HCT116 (cell line): ENCODE results near the gene AAK1. TPM values are rescaled to one million over a fixed set of nuclear protein-coding genes. Genes with fewer than 3 reads are reported as not detected.

ENCODE experiments used
- ATAC-seq: fragments of 200-7000 bp; cut with Tn5 transposase; 2 replicates; pipeline ENCODE4 v1.9.1; 2020; ENCODE audit warnings: mild to moderate bottlenecking, moderate library complexity
- BruUV-seq: library from RNA; stranded (reverse); fragments of 400-500 nt; replicated peaks from 2 replicates; lab custom pipeline; 2021; lab: Mats Ljungman, UMichigan
- CTCF ChIA-PET: fragments of 300-600 bp; sonication (Branson Sonifier 250); formaldehyde crosslinking; loops from one replicate; lab custom pipeline; 2021; ENCODE audit warnings: antibody characterized with exemption; lab: Charles Lee
- POLR2A ChIA-PET: fragments of 300-600, 350-600 bp; sonication (Branson Sonifier 250); formaldehyde crosslinking; loops from one replicate; lab custom pipeline; 2021; ENCODE audit warnings: antibody characterized with exemption; lab: Charles Lee
- RAD21 ChIA-PET, 2 experiments: fragments of 300-600 bp; sonication (Branson Sonifier 250); formaldehyde crosslinking; loops; one replicate each; lab custom pipeline; 2023; ENCODE audit warnings: low total read pairs in 2 of 2; ENCODE audit not compliant: uncharacterized antibody in 2 of 2, unreplicated experiment in 2 of 2, low non-redundant PET in 1 of 2; lab: Charles Lee
- DNase-seq: peaks from one replicate; pipeline ENCODE4 v3.0.0-alpha.2; 2010; ENCODE audit warnings: low read depth, low spot score
- H2AFZ ChIP-seq: fragments of 200-600 bp; shearing (Covaris generic), sonication (generic); 2 replicates; pipeline ENCODE4 v1.6.1; 2017; ENCODE audit warnings: low read depth, mixed run types, mixed read lengths, antibody characterized with exemption, low read length; ENCODE audit not compliant: poor library complexity, severe bottlenecking
- H3K27ac ChIP-seq: 2 replicates; pipeline ENCODE4 v1.5.1; 2012; ENCODE audit warnings: low read depth, low read length
- H3K27me3 ChIP-seq: fragments of 200-600 bp; sonication (generic); 2 replicates; pipeline ENCODE4 v1.6.1; 2016; ENCODE audit warnings: mixed run types, low read length, mixed read lengths; ENCODE audit not compliant: insufficient read depth
- H3K36me3 ChIP-seq, 2 experiments: fragments of 200-500 bp in 1 of 2; fragments of 200-600 bp in 1 of 2; sonication (Bioruptor generic) in 1 of 2; sonication (generic) in 1 of 2; 2 replicates each; pipeline versions ENCODE4 v1.5.1 to v1.6.1; 2014 to 2016; ENCODE audit warnings: low read length in 2 of 2, inconsistent platforms in 1 of 2, mixed read lengths in 1 of 2, mixed run types in 1 of 2; ENCODE audit not compliant: insufficient read depth in 2 of 2, control insufficient read depth in 1 of 2
- H3K4me1 ChIP-seq, 2 experiments: fragments of 200-600 bp in 1 of 2; sonication (generic) in 1 of 2; 2 replicates each; pipeline versions ENCODE4 v1.5.1 to v1.6.1; 2012 to 2017; ENCODE audit warnings: low read length in 2 of 2, inconsistent platforms in 1 of 2, mild to moderate bottlenecking in 1 of 2, mixed read lengths in 1 of 2, mixed run types in 1 of 2, moderate library complexity in 1 of 2; ENCODE audit not compliant: insufficient read depth in 2 of 2, control insufficient read depth in 1 of 2
- H3K4me2 ChIP-seq: fragments of 200-600 bp; sonication (generic); 2 replicates; pipeline ENCODE4 v1.6.1; 2017; ENCODE audit warnings: mixed run types, low read length, mixed read lengths
- H3K4me3 ChIP-seq, 2 experiments: fragments of 200-600 bp in 1 of 2; sonication (generic) in 1 of 2; replicated peaks in 1 of 2; 2 replicates each; pipeline ENCODE4 v1.5.1; 2011 to 2016; ENCODE audit warnings: low read length in 2 of 2, control low read depth in 1 of 2, low read depth in 1 of 2, mild to moderate bottlenecking in 1 of 2, mixed read lengths in 1 of 2, mixed run types in 1 of 2
- H3K79me2 ChIP-seq: fragments of 200-600 bp; sonication (generic); 2 replicates; pipeline ENCODE4 v1.6.1; 2017; ENCODE audit warnings: mild to moderate bottlenecking, mixed run types, low read length, moderate library complexity, mixed read lengths; ENCODE audit not compliant: insufficient read depth
- H3K9ac ChIP-seq: fragments of 200-600 bp; sonication (generic); 2 replicates; pipeline ENCODE4 v1.6.1; 2016; ENCODE audit warnings: low read length, mixed read lengths
- H3K9me2 ChIP-seq: fragments of 200-600 bp; sonication (generic), shearing (Covaris generic); 2 replicates; pipeline ENCODE4 v1.6.1; 2017; ENCODE audit warnings: mixed run types, mild to moderate bottlenecking, moderate library complexity; ENCODE audit not compliant: insufficient read depth
- H3K9me3 ChIP-seq, 2 experiments: fragments of 200-500 bp in 1 of 2; fragments of 200-600 bp in 1 of 2; sonication (Bioruptor generic) in 1 of 2; sonication (generic) in 1 of 2; 2 replicates each; pipeline ENCODE4 v1.6.1; 2014 to 2017; ENCODE audit warnings: low read length in 2 of 2, mixed read lengths in 2 of 2, inconsistent platforms in 1 of 2, low read depth in 1 of 2, mild to moderate bottlenecking in 1 of 2, mixed run types in 1 of 2, moderate library complexity in 1 of 2; ENCODE audit not compliant: control insufficient read depth in 1 of 2, insufficient read depth in 1 of 2
- H4K20me1 ChIP-seq: fragments of 200-600 bp; sonication (generic), shearing (Covaris generic); 2 replicates; pipeline ENCODE4 v1.6.1; 2017; ENCODE audit warnings: mixed run types, mild to moderate bottlenecking, moderate library complexity; ENCODE audit not compliant: insufficient read depth
- ATF3 ChIP-seq: IDR thresholded peaks from 2 replicates; pipeline ENCODE4 v1.6.1; 2012
- EGR1 ChIP-seq: IDR thresholded peaks from 2 replicates; pipeline ENCODE4 v1.6.1; 2012; ENCODE audit warnings: low read depth
- ELF1 ChIP-seq: IDR thresholded peaks from 2 replicates; pipeline ENCODE4 v1.6.1; 2012; ENCODE audit warnings: low read depth, borderline replicate concordance
- EZH2 ChIP-seq: fragments of 200-600 bp; sonication (generic); IDR thresholded peaks from 2 replicates; pipeline ENCODE4 v1.6.1; 2017; ENCODE audit warnings: antibody characterized with exemption, mixed run types
- EZH2phosphoT487 ChIP-seq: fragments of 200-600 bp; IDR thresholded peaks from 2 replicates; pipeline ENCODE4 v1.6.1; 2018; ENCODE audit warnings: antibody characterized with exemption, borderline replicate concordance
- FOSL1 ChIP-seq: IDR thresholded peaks from 2 replicates; pipeline ENCODE4 v1.6.1; 2012; ENCODE audit warnings: low read depth
- JUND ChIP-seq: IDR thresholded peaks from 2 replicates; pipeline ENCODE4 v1.6.1; 2012
- MAX ChIP-seq: IDR thresholded peaks from 2 replicates; pipeline ENCODE4 v1.6.1; 2012
- POLR2A ChIP-seq: IDR thresholded peaks from 2 replicates; pipeline ENCODE4 v1.7.0; 2011; ENCODE audit warnings: borderline replicate concordance; ENCODE audit not compliant: insufficient read depth, insufficient read length; ENCODE audit errors: extremely low read depth
- POLR2AphosphoS5 ChIP-seq: IDR thresholded peaks from 2 replicates; pipeline ENCODE4 v1.6.1; 2011; ENCODE audit warnings: mild to moderate bottlenecking, low read depth, low read length, moderate library complexity
- RAD21 ChIP-seq: IDR thresholded peaks from 2 replicates; pipeline ENCODE4 v1.6.1; 2012; ENCODE audit warnings: low read depth, mild to moderate bottlenecking
- REST ChIP-seq: IDR thresholded peaks from 2 replicates; pipeline ENCODE4 v1.6.1; 2012; ENCODE audit warnings: low read depth
- SIN3A ChIP-seq: IDR thresholded peaks from 2 replicates; pipeline ENCODE4 v1.6.1; 2012; ENCODE audit warnings: low read depth
- SP1 ChIP-seq: IDR thresholded peaks from 2 replicates; pipeline ENCODE4 v1.6.1; 2012; ENCODE audit warnings: low read depth
- TCF7L2 ChIP-seq: IDR thresholded peaks from 2 replicates; pipeline ENCODE4 v1.7.0; 2011; ENCODE audit warnings: borderline replicate concordance, inconsistent platforms; ENCODE audit not compliant: insufficient read depth, insufficient read length; ENCODE audit errors: extremely low read depth
- YY1 ChIP-seq: IDR thresholded peaks from 2 replicates; pipeline ENCODE4 v1.6.1; 2011; ENCODE audit warnings: low read length, low read depth, moderate library complexity, mild to moderate bottlenecking; ENCODE audit not compliant: insufficient replicate concordance; ENCODE audit errors: extremely low read depth
- ZFX ChIP-seq: fragments of 450-650 bp; IDR thresholded peaks from 2 replicates; pipeline ENCODE4 v1.6.1; 2017
- ZNF274 ChIP-seq: fragments of 200-500 bp; sonication (Bioruptor generic); IDR thresholded peaks from 2 replicates; pipeline ENCODE4 v1.6.1; 2014; ENCODE audit warnings: mild to moderate bottlenecking, low read depth, low read length, inconsistent platforms
- intact Hi-C: fragments of 100-400 bp; cut with micrococcal nuclease; formaldehyde crosslinking; loops from 2 replicates; pipeline ENCODE4 v1.10.0; 2022
- total RNA-seq: library from RNA; stranded (reverse); gene quantifications from one replicate; pipeline ENCODE4 v1.2.1, GENCODE V29; 2021; ENCODE audit not compliant: unreplicated experiment
- TF ChIP-seq, protein P1 (sequence below): IDR thresholded peaks from 2 replicates; pipeline ENCODE4 v1.6.1; 2011; ENCODE audit warnings: mild to moderate bottlenecking, low read length, moderate library complexity; ENCODE audit not compliant: insufficient replicate concordance; ENCODE audit errors: extremely low read depth
- TF ChIP-seq, protein P2 (sequence below), 3 experiments: fragments of 200-600 bp in 1 of 3; sonication (generic) in 1 of 3; IDR thresholded peaks in 2 of 3; conservative IDR thresholded peaks in 1 of 3; 2 replicates each; pipeline ENCODE4 v1.5.1; 2012 to 2017; ENCODE audit warnings: low read depth in 2 of 3, low read length in 2 of 3, antibody characterized with exemption in 1 of 3, borderline replicate concordance in 1 of 3, control low read depth in 1 of 3, mild to moderate bottlenecking in 1 of 3, mixed read lengths in 1 of 3, mixed run types in 1 of 3, moderate library complexity in 1 of 3; ENCODE audit not compliant: insufficient read depth in 1 of 3

The AAK1 gene
- total RNA-seq, 1 experiment from 2014 or later: 32.0 TPM

DNA sequence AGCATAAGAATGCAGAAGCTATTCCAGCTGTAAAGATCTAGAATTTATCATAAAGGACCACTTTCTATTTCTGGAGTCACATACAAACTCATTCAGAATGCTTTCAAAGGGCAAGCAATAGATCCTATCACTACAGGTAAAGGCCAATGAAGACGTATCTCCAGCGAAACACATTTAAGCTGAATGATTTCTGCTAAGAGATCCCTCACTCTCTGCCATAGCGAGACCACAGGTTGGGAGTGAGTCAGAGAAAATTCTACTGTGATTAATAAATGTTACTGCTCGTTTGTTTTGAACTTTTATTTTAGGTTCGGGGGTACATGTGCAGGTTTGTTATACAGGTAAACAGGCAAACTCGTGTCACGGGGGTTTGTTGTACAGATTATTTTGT is 133.8 kb downstream of the AAK1 start:
- H3K9me3 ChIP-seq: no peaks in the 10 kb centered on the region
- H3K36me3 ChIP-seq: peaks cover 0 to 5% of the 10 kb centered on the region in 2 experiments; a peak in 1 of 4 replicates
- BruUV-seq: no TSS peak
- no peaks in the 10 kb centered on the region for H3K4me1 ChIP-seq
- intact Hi-C loops: no loop called here
- H3K4me2 ChIP-seq: no peak overlapping the region
- H3K9ac ChIP-seq: no peak overlapping the region
- no peaks in the 10 kb centered on the region for H3K27me3 ChIP-seq
- ChIA-PET CTCF (no interaction called here), POLR2A (no interaction called here)
- no peak overlapping the region for H2AFZ ChIP-seq
- no peaks in the 10 kb centered on the region for H3K79me2 ChIP-seq
- no peak for DNase-seq
- no peak overlapping the region for H3K4me3 ChIP-seq
- no peak for TF ChIP-seq RAD21
- no peak for TF ChIP-seq TCF7L2
- TF ChIP-seq YY1: no peak
- no peak for TF ChIP-seq MAX
- no peak for TF ChIP-seq ELF1
- no peak for TF ChIP-seq EZH2
- TF ChIP-seq, protein P1, sequence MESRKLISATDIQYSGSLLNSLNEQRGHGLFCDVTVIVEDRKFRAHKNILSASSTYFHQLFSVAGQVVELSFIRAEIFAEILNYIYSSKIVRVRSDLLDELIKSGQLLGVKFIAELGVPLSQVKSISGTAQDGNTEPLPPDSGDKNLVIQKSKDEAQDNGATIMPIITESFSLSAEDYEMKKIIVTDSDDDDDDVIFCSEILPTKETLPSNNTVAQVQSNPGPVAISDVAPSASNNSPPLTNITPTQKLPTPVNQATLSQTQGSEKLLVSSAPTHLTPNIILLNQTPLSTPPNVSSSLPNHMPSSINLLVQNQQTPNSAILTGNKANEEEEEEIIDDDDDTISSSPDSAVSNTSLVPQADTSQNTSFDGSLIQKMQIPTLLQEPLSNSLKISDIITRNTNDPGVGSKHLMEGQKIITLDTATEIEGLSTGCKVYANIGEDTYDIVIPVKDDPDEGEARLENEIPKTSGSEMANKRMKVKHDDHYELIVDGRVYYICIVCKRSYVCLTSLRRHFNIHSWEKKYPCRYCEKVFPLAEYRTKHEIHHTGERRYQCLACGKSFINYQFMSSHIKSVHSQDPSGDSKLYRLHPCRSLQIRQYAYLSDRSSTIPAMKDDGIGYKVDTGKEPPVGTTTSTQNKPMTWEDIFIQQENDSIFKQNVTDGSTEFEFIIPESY: no peak
- TF ChIP-seq POLR2A: no peak
- TF ChIP-seq FOSL1: no peak
- TF ChIP-seq ATF3: no peak
- no peak for TF ChIP-seq EGR1
- TF ChIP-seq ZNF274: no peak
- TF ChIP-seq POLR2AphosphoS5: no peak
- TF ChIP-seq ZFX: no peak
- no peak for TF ChIP-seq REST
- no peak for TF ChIP-seq SP1
- TF ChIP-seq SIN3A: no peak
- TF ChIP-seq JUND: no peak
- TF ChIP-seq EZH2phosphoT487: no peak
- TF ChIP-seq, protein P2, sequence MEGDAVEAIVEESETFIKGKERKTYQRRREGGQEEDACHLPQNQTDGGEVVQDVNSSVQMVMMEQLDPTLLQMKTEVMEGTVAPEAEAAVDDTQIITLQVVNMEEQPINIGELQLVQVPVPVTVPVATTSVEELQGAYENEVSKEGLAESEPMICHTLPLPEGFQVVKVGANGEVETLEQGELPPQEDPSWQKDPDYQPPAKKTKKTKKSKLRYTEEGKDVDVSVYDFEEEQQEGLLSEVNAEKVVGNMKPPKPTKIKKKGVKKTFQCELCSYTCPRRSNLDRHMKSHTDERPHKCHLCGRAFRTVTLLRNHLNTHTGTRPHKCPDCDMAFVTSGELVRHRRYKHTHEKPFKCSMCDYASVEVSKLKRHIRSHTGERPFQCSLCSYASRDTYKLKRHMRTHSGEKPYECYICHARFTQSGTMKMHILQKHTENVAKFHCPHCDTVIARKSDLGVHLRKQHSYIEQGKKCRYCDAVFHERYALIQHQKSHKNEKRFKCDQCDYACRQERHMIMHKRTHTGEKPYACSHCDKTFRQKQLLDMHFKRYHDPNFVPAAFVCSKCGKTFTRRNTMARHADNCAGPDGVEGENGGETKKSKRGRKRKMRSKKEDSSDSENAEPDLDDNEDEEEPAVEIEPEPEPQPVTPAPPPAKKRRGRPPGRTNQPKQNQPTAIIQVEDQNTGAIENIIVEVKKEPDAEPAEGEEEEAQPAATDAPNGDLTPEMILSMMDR (IDR thresholded peaks at IDR 0.05 in 2 of 3, conservative IDR thresholded peaks at IDR 0.05 in 1 of 3; ENCODE audit: borderline replicate concordance in 1 of 3, insufficient read depth in 1 of 3, low read depth in 2 of 3, low read length in 2 of 3): no peak
- TF ChIP-seq, all 23 proteins: peak for 0
- H3K27ac ChIP-seq: no peak overlapping the region
- no peaks in the 10 kb centered on the region for H4K20me1 ChIP-seq
- ATAC-seq: no peak
- no peaks in the 10 kb centered on the region for H3K9me2 ChIP-seq
- RAD21 ChIA-PET: no interaction called here
